Measurements from ENCODE around the gene AFF3. TPM values are rescaled to one million over a fixed set of nuclear protein-coding genes. Genes with fewer than 3 reads are reported as not detected.

Gene AFF3
- total RNA-seq, 6 experiments from 2014 or later: 0.80 to 8.2 (median 6.8) TPM

GRCh38 chr2:99762714-99763113, 379.7 kb downstream of the AFF3 start:
- H3K4me3 Mint-ChIP-seq: no peak overlapping the region
- H3K27me3 Mint-ChIP-seq (ENCODE audit: insufficient read depth): peaks cover 12% of the 10 kb centered on the region; the same call in 1 of the 2 replicates
- H3K27ac Mint-ChIP-seq: no peak overlapping the region
- no peaks in the 10 kb centered on the region for H3K9me3 Mint-ChIP-seq
- no peaks in the 10 kb centered on the region for H3K4me1 Mint-ChIP-seq (ENCODE audit: low read depth)
- DNase-seq: no peak
- H3K36me3 Mint-ChIP-seq (ENCODE audit: low read depth): no peaks in the 10 kb centered on the region
- no peak for TF ChIP-seq CTCF (IDR thresholded peaks at IDR 0.05)

GRCh38 chr2:99757611-99758114, 384.7 kb downstream of the AFF3 start:
- no peak for DNase-seq
- no peak for TF ChIP-seq CTCF (IDR thresholded peaks at IDR 0.05)
- H3K27me3 Mint-ChIP-seq (ENCODE audit: insufficient read depth): peaks cover 14% of the 10 kb centered on the region; the same call in 1 of the 2 replicates
- H3K4me3 Mint-ChIP-seq: no peak overlapping the region
- no peak overlapping the region for H3K27ac Mint-ChIP-seq
- no peaks in the 10 kb centered on the region for H3K9me3 Mint-ChIP-seq
- H3K36me3 Mint-ChIP-seq (ENCODE audit: low read depth): no peaks in the 10 kb centered on the region
- peaks cover 14% of the 10 kb centered on the region for H3K4me1 Mint-ChIP-seq (ENCODE audit: low read depth)

- peaks cover 10% of the 10 kb centered on the region; the same call in 1 of the 2 replicates for H3K27me3 Mint-ChIP-seq (ENCODE audit: insufficient read depth)
- H3K27ac Mint-ChIP-seq: no peak overlapping the region
- no peak for DNase-seq
- H3K4me1 Mint-ChIP-seq (ENCODE audit: low read depth): peaks cover 14% of the 10 kb centered on the region
- no peaks in the 10 kb centered on the region for H3K9me3 Mint-ChIP-seq
- no peaks in the 10 kb centered on the region for H3K36me3 Mint-ChIP-seq (ENCODE audit: low read depth)
- no peak overlapping the region for H3K4me3 Mint-ChIP-seq
- no peak for TF ChIP-seq CTCF (IDR thresholded peaks at IDR 0.05)
These were observed 386.3 kb downstream of the AFF3 start for GRCh38 chr2:99756059-99756458.

GRCh38 chr2:99754210-99754609, 388.2 kb downstream of the AFF3 start:
- TF ChIP-seq CTCF (IDR thresholded peaks at IDR 0.05): no peak
- H3K4me1 Mint-ChIP-seq (ENCODE audit: low read depth): peaks cover 14% of the 10 kb centered on the region
- DNase-seq: no peak
- no peak overlapping the region for H3K27ac Mint-ChIP-seq
- no peaks in the 10 kb centered on the region for H3K9me3 Mint-ChIP-seq
- no peaks in the 10 kb centered on the region for H3K36me3 Mint-ChIP-seq (ENCODE audit: low read depth)
- peak overlapping the region; percentile 10; the same call in 1 of the 2 replicates for H3K4me3 Mint-ChIP-seq
- H3K27me3 Mint-ChIP-seq (ENCODE audit: insufficient read depth): peaks cover 7% of the 10 kb centered on the region; the same call in 1 of the 2 replicates

GRCh38 chr2:99753505-99753904, 388.9 kb downstream of the AFF3 start:
- Mint-ChIP-seq H3K27me3 (ENCODE audit: insufficient read depth) (peaks cover 7% of the 10 kb centered on the region; the same call in 1 of the 2 replicates), H3K27ac (no peak overlapping the region), H3K9me3 (no peaks in the 10 kb centered on the region), H3K36me3 (ENCODE audit: low read depth) (no peaks in the 10 kb centered on the region), H3K4me1 (ENCODE audit: low read depth) (peaks cover 14% of the 10 kb centered on the region), H3K4me3 (no peak overlapping the region)
- TF ChIP-seq CTCF (IDR thresholded peaks at IDR 0.05): no peak
- no peak for DNase-seq

All from HFFc6 (cell line).